B cell (primary cell): ENCODE results near the gene CCDC85B. TPM values are rescaled to one million over a fixed set of nuclear protein-coding genes. Genes with fewer than 3 reads are reported as not detected.

ENCODE experiments used
- ATAC-seq: fragments of 200-7000 bp; cut with Tn5 transposase; one replicate; pipeline ENCODE4 v1.10.0; 2021; ENCODE audit warnings: low read depth, mild to moderate bottlenecking, moderate number of reproducible peaks, moderate library complexity
- CTCF ChIA-PET: fragments of 350-600 bp; sonication (Branson Sonifier 250); formaldehyde crosslinking; loops from one replicate; lab custom pipeline; 2021; ENCODE audit warnings: antibody characterized with exemption, inconsistent platforms; lab: Charles Lee
- POLR2A ChIA-PET: fragments of 350-600 bp; sonication (Branson Sonifier 250); formaldehyde crosslinking; loops from one replicate; lab custom pipeline; 2021; ENCODE audit warnings: antibody characterized with exemption; lab: Charles Lee
- DNase-seq: peaks from one replicate; pipeline ENCODE4 v3.0.0; 2013
- H2AFZ ChIP-seq: 2 replicates; pipeline ENCODE4 v1.6.1; 2012; ENCODE audit warnings: mild to moderate bottlenecking, low read depth, low read length; ENCODE audit not compliant: insufficient read depth, poor library complexity, severe bottlenecking
- H3K27ac ChIP-seq, 2 donors: 1 replicate in 1 of 2; 2 replicates in 1 of 2; pipeline ENCODE4 v1.5.1; 2012 to 2013; ENCODE audit warnings: low read length in 2 of 2, mild to moderate bottlenecking in 2 of 2, moderate library complexity in 1 of 2
- H3K27me3 ChIP-seq, 4 experiments: fragments of 200-600 bp in 1 of 4; sonication (generic) in 1 of 4; replicated peaks in 1 of 4; 1 replicate in 2 of 4; 2 replicates in 2 of 4; pipeline versions ENCODE4 v1.6.1 to v1.7.0; 2013 to 2016; ENCODE audit warnings: low read length in 3 of 4, mild to moderate bottlenecking in 2 of 4, mixed read lengths in 1 of 4, moderate library complexity in 1 of 4; ENCODE audit not compliant: insufficient read depth in 4 of 4, control insufficient read depth in 3 of 4; ENCODE audit errors: control extremely low read depth in 1 of 4
- H3K36me3 ChIP-seq, 2 experiments: replicated peaks in 1 of 2; 1 replicate in 1 of 2; 2 replicates in 1 of 2; pipeline versions ENCODE4 v1.6.1 to v1.7.1; 2013; ENCODE audit warnings: low read length in 1 of 2; ENCODE audit not compliant: insufficient read depth in 2 of 2, control insufficient read depth in 1 of 2; ENCODE audit errors: control extremely low read depth in 1 of 2, extremely low read depth in 1 of 2
- H3K4me1 ChIP-seq, 2 donors: fragments of 200-600 bp in 1 of 2; sonication (generic) in 1 of 2; 1 replicate in 1 of 2; 2 replicates in 1 of 2; pipeline versions ENCODE4 v1.5.1 to v1.6.1; 2013 to 2017; ENCODE audit warnings: low read length in 2 of 2; ENCODE audit not compliant: control insufficient read depth in 2 of 2, insufficient read depth in 2 of 2
- H3K4me2 ChIP-seq: replicated peaks from 2 replicates; pipeline ENCODE3; 2012; ENCODE audit warnings: mild to moderate bottlenecking, low read depth, low read length; ENCODE audit not compliant: poor library complexity, severe bottlenecking
- H3K4me3 ChIP-seq, 5 experiments: fragments of 200-600 bp in 1 of 5; sonication (generic) in 1 of 5; 1 replicate in 3 of 5; 2 replicates in 2 of 5; pipeline versions ENCODE4 v1.5.1 to v1.7.0; 2011 to 2016; ENCODE audit warnings: low read length in 4 of 5, mild to moderate bottlenecking in 4 of 5, low read depth in 2 of 5, control low read depth in 1 of 5, moderate library complexity in 1 of 5; ENCODE audit not compliant: insufficient read depth in 1 of 5; ENCODE audit errors: control extremely low read depth in 1 of 5, extremely low read depth in 1 of 5
- H3K79me2 ChIP-seq: fragments of 200-600 bp; sonication (generic); one replicate; pipeline ENCODE4 v1.6.0; 2016; ENCODE audit warnings: low read length; ENCODE audit not compliant: control insufficient read depth, insufficient read depth
- H3K9ac ChIP-seq: fragments of 200-600 bp; sonication (generic); 2 replicates; pipeline ENCODE4 v1.6.1; 2017; ENCODE audit warnings: mild to moderate bottlenecking, low read length, moderate library complexity
- H3K9me3 ChIP-seq, 3 donors: one replicate each; pipeline versions ENCODE4 v1.6.1 to v1.7.1; 2013; ENCODE audit warnings: low read length in 2 of 3; ENCODE audit not compliant: control insufficient read depth in 2 of 3, insufficient read depth in 1 of 3; ENCODE audit errors: control extremely low read depth in 1 of 3
- H4K20me1 ChIP-seq: 2 replicates; pipeline ENCODE4 v1.6.0; 2012; ENCODE audit warnings: mild to moderate bottlenecking, low read length; ENCODE audit not compliant: insufficient read depth, control insufficient read depth, poor library complexity, severe bottlenecking
- H3K27ac Mint-ChIP-seq: one replicate; pipeline ENCODE4 v1.8.0; 2021; ENCODE audit warnings: mixed read lengths
- H3K27me3 Mint-ChIP-seq: one replicate; pipeline ENCODE4 v1.8.0; 2021; ENCODE audit warnings: mixed read lengths
- H3K4me1 Mint-ChIP-seq: one replicate; pipeline ENCODE4 v1.8.0; 2021; ENCODE audit warnings: mixed read lengths
- H3K4me3 Mint-ChIP-seq: one replicate; pipeline ENCODE4 v1.8.0; 2021; ENCODE audit warnings: mixed read lengths
- H3K9me3 Mint-ChIP-seq: one replicate; pipeline ENCODE4 v1.8.0; 2022; ENCODE audit warnings: mixed read lengths; ENCODE audit not compliant: insufficient read depth
- CTCF ChIP-seq: fragments of 200-600 bp; IDR thresholded peaks from one replicate; pipeline ENCODE4 v1.8.0; 2022; ENCODE audit warnings: antibody characterized with exemption, mild to moderate bottlenecking
- EZH2 ChIP-seq: IDR thresholded peaks from 2 replicates; pipeline ENCODE4 v1.6.1; 2012; ENCODE audit warnings: borderline replicate concordance, low read depth, mild to moderate bottlenecking, moderate library complexity, low read length; ENCODE audit not compliant: insufficient read depth, poor library complexity, severe bottlenecking
- WGBS: methylation state at CpG from one replicate; pipeline ENCODE4 v1.1.5; 2013; ENCODE audit warnings: missing lambda C conversion rate; ENCODE audit not compliant: insufficient coverage; 5-methylcytosine and 5-hydroxymethylcytosine counted together
- intact Hi-C: fragments of 100-400 bp; cut with micrococcal nuclease; formaldehyde crosslinking; loops from one replicate; pipeline ENCODE4 v1.10.0; 2022
- polyA plus RNA-seq: library from polyadenylated mRNA; depleted of rRNA; stranded (reverse); fragments of >200 nt; gene quantifications from 2 replicates; pipeline ENCODE4 v1.2.3, GENCODE V29; 2012
- total RNA-seq, 2 donors: library from RNA; stranded (reverse); fragments of 120-200 nt in 1 of 2; gene quantifications; 1 replicate in 1 of 2; 2 replicates in 1 of 2; pipeline versions ENCODE4 v1.2.3 to v1.2.4, GENCODE V29; 2013 to 2022

CCDC85B gene
- total and polyA plus RNA-seq, 2 donors (not counting 1 experiment from before 2014, with no cell fraction given), result 18.2 to 39.5 TPM

GRCh38 chr11:65869643-65870306 is 20.7 kb upstream of the CCDC85B start:
- Mint-ChIP-seq H3K4me3 (no peak overlapping the region), H3K27ac (peak overlapping the region; percentile 41), H3K4me1 (peaks cover 29% of the 10 kb centered on the region), H3K27me3 (peaks cover 5% of the 10 kb centered on the region), H3K9me3 (no peaks in the 10 kb centered on the region)
- ChIA-PET POLR2A (interaction anchor here (1.2 to 3.6 kb wide), 2 partner anchors 9 kb away, joined by 4 to 20 read pairs; partner anchors contain the start of gene MUS81), CTCF (interaction anchor here (0.6 to 7.0 kb wide), 3 partner anchors 10 to 882 kb away, joined by 3 to 71 read pairs (median 65); partner anchors contain the start of genes CCDC85B, CFL1, FIBP and MUS81)
- Histone ChIP-seq H4K20me1 (peaks cover 3% of the 10 kb centered on the region), H3K27ac (no peak overlapping the region), H3K4me3 (no peak overlapping the region), H2AFZ (no peak overlapping the region), H3K9ac (no peak overlapping the region), H3K79me2 (no peaks in the 10 kb centered on the region), H3K27me3 (no peaks in the 10 kb centered on the region), H3K4me1 (peaks cover 10 to 29% of the 10 kb centered on the region in 2 donors), H3K36me3 (peaks cover 0 to 17% of the 10 kb centered on the region in 2 experiments), H3K9me3 (no peaks in the 10 kb centered on the region), H3K4me2 (no peak overlapping the region)
- intact Hi-C loops, result loop anchor here (5.0 kb wide), 1 partner anchor 183 kb away; the partner anchor contains the start of gene SF3B2
- no peak for DNase-seq
- WGBS, result 77% methylated on average over 23 of the region's 24 CpGs
- no peak for ATAC-seq
- TF ChIP-seq EZH2 (no peak), CTCF (no peak)

- Histone ChIP-seq H4K20me1 (no peaks in the 10 kb centered on the region), H3K9me3 (no peaks in the 10 kb centered on the region), H3K27me3 (no peaks in the 10 kb centered on the region), H3K79me2 (no peaks in the 10 kb centered on the region), H3K4me3 (no peak overlapping the region), H3K4me2 (no peak overlapping the region), H2AFZ (no peak overlapping the region), H3K9ac (no peak overlapping the region), H3K27ac (no peak overlapping the region), H3K36me3 (peaks cover 0 to 12% of the 10 kb centered on the region in 2 experiments), H3K4me1 (peaks cover 10 to 29% of the 10 kb centered on the region in 2 donors)
- WGBS, result 37% methylated on average over 10 of the region's 11 CpGs
- Mint-ChIP-seq H3K4me1 (peaks cover 29% of the 10 kb centered on the region), H3K9me3 (no peaks in the 10 kb centered on the region), H3K4me3 (peak overlapping the region; percentile 32), H3K27ac (peak overlapping the region; percentile 11), H3K27me3 (peaks cover 5% of the 10 kb centered on the region)
- intact Hi-C loops, result loop anchor here (5.0 kb wide), 1 partner anchor 182 kb away; the partner anchor contains the start of gene SF3B2
- ChIA-PET CTCF (interaction anchor here (6.7 to 7.0 kb wide), 2 partner anchors 11 to 17 kb away, joined by 65 to 71 read pairs; partner anchors contain the start of genes CCDC85B, CFL1, FIBP and MUS81), POLR2A (interaction anchor here (1.2 to 3.6 kb wide), 3 partner anchors 10 to 230 kb away, joined by 3 to 24 read pairs (median 20); partner anchors contain the start of genes FIBP and MUS81)
- TF ChIP-seq EZH2 (no peak), CTCF (no peak)
- ATAC-seq (no peak), DNase-seq (no peak)
Observed at GRCh38 chr11:65870307-65870658, 20.2 kb upstream of the CCDC85B start.
